Measurements from ENCODE around the gene ZSWIM3.
"Not testable (repeated sequence)": the region's sequence is repeated elsewhere in the genome, so short reads cannot be mapped to it uniquely, and the experiment has no call there.

The ZSWIM3 gene

GRCh38 chr20:45890985-45891983 lies 33.9 kb downstream of the ZSWIM3 start, which contains the start of the genes CTSA and NEURL2:
CTSA (plus strand) TSS chr20:45891335; CDS start chr20:45891569, 234 bp downstream.
NEURL2 (minus strand) TSS chr20:45891208; CDS start chr20:45890991, 217 bp downstream.
- no peak for FAIRE-seq

GRCh38 chr20:45892049-45892825 lies 34.8 kb downstream of the ZSWIM3 start:
- no peak for FAIRE-seq

- FAIRE-seq, result no peak
These were observed 35.5 kb downstream of the ZSWIM3 start for GRCh38 chr20:45892828-45893500.

- FAIRE-seq, result no peak
These were observed 36.4 kb downstream of the ZSWIM3 start for GRCh38 chr20:45893831-45894230.

GRCh38 chr20:45894797-45895196 lies 37.4 kb downstream of the ZSWIM3 start:
- no peak for FAIRE-seq

- FAIRE-seq, result no peak
These were observed 39.3 kb downstream of the ZSWIM3 start for GRCh38 chr20:45896641-45897161.

GRCh38 chr20:45897289-45897688 lies 39.9 kb downstream of the ZSWIM3 start:
- no peak for FAIRE-seq

GRCh38 chr20:45897692-45898091 lies 40.3 kb downstream of the ZSWIM3 start:
- no peak for FAIRE-seq

GRCh38 chr20:45898285-45898684 lies 40.9 kb downstream of the ZSWIM3 start:
- no peak for FAIRE-seq

- no peak for FAIRE-seq
These were observed 41.8 kb downstream of the ZSWIM3 start for GRCh38 chr20:45899046-45899835.

GRCh38 chr20:45901332-45901731 lies 43.9 kb downstream of the ZSWIM3 start:
- FAIRE-seq, result not testable (repeated sequence)

GRCh38 chr20:45902199-45902701 lies 44.8 kb downstream of the ZSWIM3 start:
- no peak for FAIRE-seq

GRCh38 chr20:45904583-45905504 lies 47.4 kb downstream of the ZSWIM3 start:
- FAIRE-seq, result no peak

GRCh38 chr20:45905505-45906079 lies 48.2 kb downstream of the ZSWIM3 start:
- FAIRE-seq, result no peak

GRCh38 chr20:45907219-45907948 lies 50.0 kb downstream of the ZSWIM3 start:
- FAIRE-seq, result no peak

GRCh38 chr20:45908084-45908483 lies 50.7 kb downstream of the ZSWIM3 start:
- no peak for FAIRE-seq

- FAIRE-seq, result no peak
These were observed 52.0 kb downstream of the ZSWIM3 start for GRCh38 chr20:45909336-45909808.

- no peak for FAIRE-seq
These were observed 52.6 kb downstream of the ZSWIM3 start for GRCh38 chr20:45909817-45910669.

Data from islet of Langerhans (tissue), 1 donor.